B cell (primary cell): ENCODE results near the gene ARMS2. TPM values are rescaled to one million over a fixed set of nuclear protein-coding genes. Genes with fewer than 3 reads are reported as not detected.

ENCODE experiments used
- ATAC-seq: fragments of 200-7000 bp; cut with Tn5 transposase; one replicate; pipeline ENCODE4 v1.10.0; 2021; ENCODE audit warnings: low read depth, mild to moderate bottlenecking, moderate number of reproducible peaks, moderate library complexity
- CTCF ChIA-PET: fragments of 350-600 bp; sonication (Branson Sonifier 250); formaldehyde crosslinking; loops from one replicate; lab custom pipeline; 2021; ENCODE audit warnings: antibody characterized with exemption, inconsistent platforms; lab: Charles Lee
- POLR2A ChIA-PET: fragments of 350-600 bp; sonication (Branson Sonifier 250); formaldehyde crosslinking; loops from one replicate; lab custom pipeline; 2021; ENCODE audit warnings: antibody characterized with exemption; lab: Charles Lee
- DNase-seq: peaks from one replicate; pipeline ENCODE4 v3.0.0; 2013
- H2AFZ ChIP-seq: 2 replicates; pipeline ENCODE4 v1.6.1; 2012; ENCODE audit warnings: mild to moderate bottlenecking, low read depth, low read length; ENCODE audit not compliant: insufficient read depth, poor library complexity, severe bottlenecking
- H3K27ac ChIP-seq, 2 donors: 1 replicate in 1 of 2; 2 replicates in 1 of 2; pipeline ENCODE4 v1.5.1; 2012 to 2013; ENCODE audit warnings: low read length in 2 of 2, mild to moderate bottlenecking in 2 of 2, moderate library complexity in 1 of 2
- H3K27me3 ChIP-seq, 4 experiments: fragments of 200-600 bp in 1 of 4; sonication (generic) in 1 of 4; replicated peaks in 1 of 4; 1 replicate in 2 of 4; 2 replicates in 2 of 4; pipeline versions ENCODE4 v1.6.1 to v1.7.0; 2013 to 2016; ENCODE audit warnings: low read length in 3 of 4, mild to moderate bottlenecking in 2 of 4, mixed read lengths in 1 of 4, moderate library complexity in 1 of 4; ENCODE audit not compliant: insufficient read depth in 4 of 4, control insufficient read depth in 3 of 4; ENCODE audit errors: control extremely low read depth in 1 of 4
- H3K36me3 ChIP-seq, 2 experiments: replicated peaks in 1 of 2; 1 replicate in 1 of 2; 2 replicates in 1 of 2; pipeline versions ENCODE4 v1.6.1 to v1.7.1; 2013; ENCODE audit warnings: low read length in 1 of 2; ENCODE audit not compliant: insufficient read depth in 2 of 2, control insufficient read depth in 1 of 2; ENCODE audit errors: control extremely low read depth in 1 of 2, extremely low read depth in 1 of 2
- H3K4me1 ChIP-seq, 2 donors: fragments of 200-600 bp in 1 of 2; sonication (generic) in 1 of 2; 1 replicate in 1 of 2; 2 replicates in 1 of 2; pipeline versions ENCODE4 v1.5.1 to v1.6.1; 2013 to 2017; ENCODE audit warnings: low read length in 2 of 2; ENCODE audit not compliant: control insufficient read depth in 2 of 2, insufficient read depth in 2 of 2
- H3K4me2 ChIP-seq: replicated peaks from 2 replicates; pipeline ENCODE3; 2012; ENCODE audit warnings: mild to moderate bottlenecking, low read depth, low read length; ENCODE audit not compliant: poor library complexity, severe bottlenecking
- H3K4me3 ChIP-seq, 5 experiments: fragments of 200-600 bp in 1 of 5; sonication (generic) in 1 of 5; 1 replicate in 3 of 5; 2 replicates in 2 of 5; pipeline versions ENCODE4 v1.5.1 to v1.7.0; 2011 to 2016; ENCODE audit warnings: low read length in 4 of 5, mild to moderate bottlenecking in 4 of 5, low read depth in 2 of 5, control low read depth in 1 of 5, moderate library complexity in 1 of 5; ENCODE audit not compliant: insufficient read depth in 1 of 5; ENCODE audit errors: control extremely low read depth in 1 of 5, extremely low read depth in 1 of 5
- H3K79me2 ChIP-seq: fragments of 200-600 bp; sonication (generic); one replicate; pipeline ENCODE4 v1.6.0; 2016; ENCODE audit warnings: low read length; ENCODE audit not compliant: control insufficient read depth, insufficient read depth
- H3K9ac ChIP-seq: fragments of 200-600 bp; sonication (generic); 2 replicates; pipeline ENCODE4 v1.6.1; 2017; ENCODE audit warnings: mild to moderate bottlenecking, low read length, moderate library complexity
- H3K9me3 ChIP-seq, 3 donors: one replicate each; pipeline versions ENCODE4 v1.6.1 to v1.7.1; 2013; ENCODE audit warnings: low read length in 2 of 3; ENCODE audit not compliant: control insufficient read depth in 2 of 3, insufficient read depth in 1 of 3; ENCODE audit errors: control extremely low read depth in 1 of 3
- H4K20me1 ChIP-seq: 2 replicates; pipeline ENCODE4 v1.6.0; 2012; ENCODE audit warnings: mild to moderate bottlenecking, low read length; ENCODE audit not compliant: insufficient read depth, control insufficient read depth, poor library complexity, severe bottlenecking
- H3K27ac Mint-ChIP-seq: one replicate; pipeline ENCODE4 v1.8.0; 2021; ENCODE audit warnings: mixed read lengths
- H3K27me3 Mint-ChIP-seq: one replicate; pipeline ENCODE4 v1.8.0; 2021; ENCODE audit warnings: mixed read lengths
- H3K4me1 Mint-ChIP-seq: one replicate; pipeline ENCODE4 v1.8.0; 2021; ENCODE audit warnings: mixed read lengths
- H3K4me3 Mint-ChIP-seq: one replicate; pipeline ENCODE4 v1.8.0; 2021; ENCODE audit warnings: mixed read lengths
- H3K9me3 Mint-ChIP-seq: one replicate; pipeline ENCODE4 v1.8.0; 2022; ENCODE audit warnings: mixed read lengths; ENCODE audit not compliant: insufficient read depth
- EZH2 ChIP-seq: IDR thresholded peaks from 2 replicates; pipeline ENCODE4 v1.6.1; 2012; ENCODE audit warnings: borderline replicate concordance, low read depth, mild to moderate bottlenecking, moderate library complexity, low read length; ENCODE audit not compliant: insufficient read depth, poor library complexity, severe bottlenecking
- WGBS: methylation state at CpG from one replicate; pipeline ENCODE4 v1.1.5; 2013; ENCODE audit warnings: missing lambda C conversion rate; ENCODE audit not compliant: insufficient coverage; 5-methylcytosine and 5-hydroxymethylcytosine counted together
- intact Hi-C: fragments of 100-400 bp; cut with micrococcal nuclease; formaldehyde crosslinking; loops from one replicate; pipeline ENCODE4 v1.10.0; 2022
- polyA plus RNA-seq: library from polyadenylated mRNA; depleted of rRNA; stranded (reverse); fragments of >200 nt; gene quantifications from 2 replicates; pipeline ENCODE4 v1.2.3, GENCODE V29; 2012
- total RNA-seq, 2 donors: library from RNA; stranded (reverse); fragments of 120-200 nt in 1 of 2; gene quantifications; 1 replicate in 1 of 2; 2 replicates in 1 of 2; pipeline versions ENCODE4 v1.2.3 to v1.2.4, GENCODE V29; 2013 to 2022
- TF ChIP-seq, protein P1 (sequence below): fragments of 200-600 bp; IDR thresholded peaks from one replicate; pipeline ENCODE4 v1.8.0; 2022; ENCODE audit warnings: antibody characterized with exemption, mild to moderate bottlenecking

Gene ARMS2
- total and polyA plus RNA-seq, 2 donors (not counting 1 experiment from before 2014, with no cell fraction given) = not detected

DNA sequence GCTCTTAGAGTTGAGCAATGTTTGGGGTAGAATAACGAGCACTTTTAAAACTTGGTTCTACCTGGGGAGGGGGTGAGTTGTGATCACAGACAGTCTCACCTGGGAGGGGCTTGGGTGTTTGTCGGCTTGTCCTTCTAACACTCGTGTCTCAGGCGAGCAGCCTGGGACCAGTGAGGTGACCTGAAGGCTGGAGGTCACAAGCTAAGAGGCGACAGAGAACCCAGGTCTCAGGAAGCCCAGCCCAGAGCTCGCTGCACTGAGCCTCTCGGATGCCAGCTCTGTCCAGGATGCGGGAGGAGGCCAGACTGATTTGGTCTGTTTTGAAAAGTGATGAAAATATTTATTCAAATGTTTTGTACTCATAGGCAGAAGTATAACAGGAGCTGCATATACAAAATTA is 18.7 kb downstream of the ARMS2 start:
- no peak overlapping the region for H3K4me3 Mint-ChIP-seq
- no peak overlapping the region for H3K9ac ChIP-seq
- no peaks in the 10 kb centered on the region for H3K79me2 ChIP-seq
- H3K4me2 ChIP-seq = no peak overlapping the region
- H3K27me3 Mint-ChIP-seq = peaks cover 33% of the 10 kb centered on the region
- H3K4me1 Mint-ChIP-seq = peaks cover 5% of the 10 kb centered on the region
- no peak for ATAC-seq
- H3K4me1 ChIP-seq = no peaks in the 10 kb centered on the region
- no peak overlapping the region for H3K27ac Mint-ChIP-seq
- H2AFZ ChIP-seq = no peak overlapping the region
- TF ChIP-seq, protein P1, sequence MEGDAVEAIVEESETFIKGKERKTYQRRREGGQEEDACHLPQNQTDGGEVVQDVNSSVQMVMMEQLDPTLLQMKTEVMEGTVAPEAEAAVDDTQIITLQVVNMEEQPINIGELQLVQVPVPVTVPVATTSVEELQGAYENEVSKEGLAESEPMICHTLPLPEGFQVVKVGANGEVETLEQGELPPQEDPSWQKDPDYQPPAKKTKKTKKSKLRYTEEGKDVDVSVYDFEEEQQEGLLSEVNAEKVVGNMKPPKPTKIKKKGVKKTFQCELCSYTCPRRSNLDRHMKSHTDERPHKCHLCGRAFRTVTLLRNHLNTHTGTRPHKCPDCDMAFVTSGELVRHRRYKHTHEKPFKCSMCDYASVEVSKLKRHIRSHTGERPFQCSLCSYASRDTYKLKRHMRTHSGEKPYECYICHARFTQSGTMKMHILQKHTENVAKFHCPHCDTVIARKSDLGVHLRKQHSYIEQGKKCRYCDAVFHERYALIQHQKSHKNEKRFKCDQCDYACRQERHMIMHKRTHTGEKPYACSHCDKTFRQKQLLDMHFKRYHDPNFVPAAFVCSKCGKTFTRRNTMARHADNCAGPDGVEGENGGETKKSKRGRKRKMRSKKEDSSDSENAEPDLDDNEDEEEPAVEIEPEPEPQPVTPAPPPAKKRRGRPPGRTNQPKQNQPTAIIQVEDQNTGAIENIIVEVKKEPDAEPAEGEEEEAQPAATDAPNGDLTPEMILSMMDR = no peak
- no peak for TF ChIP-seq EZH2
- H3K27me3 ChIP-seq = peaks cover 0 to 13% (median 1%) of the 10 kb centered on the region in 4 experiments
- CTCF ChIA-PET = no interaction called here
- no peak overlapping the region for H3K4me3 ChIP-seq
- H3K36me3 ChIP-seq = no peaks in the 10 kb centered on the region
- no peak for DNase-seq
- no peaks in the 10 kb centered on the region for H4K20me1 ChIP-seq
- no peaks in the 10 kb centered on the region for H3K9me3 ChIP-seq
- no peak overlapping the region for H3K27ac ChIP-seq
- POLR2A ChIA-PET = no interaction called here
- no peaks in the 10 kb centered on the region for H3K9me3 Mint-ChIP-seq
- 81% methylated on average over 4 of the region's 8 CpGs for WGBS
- intact Hi-C loops = no loop called here

DNA sequence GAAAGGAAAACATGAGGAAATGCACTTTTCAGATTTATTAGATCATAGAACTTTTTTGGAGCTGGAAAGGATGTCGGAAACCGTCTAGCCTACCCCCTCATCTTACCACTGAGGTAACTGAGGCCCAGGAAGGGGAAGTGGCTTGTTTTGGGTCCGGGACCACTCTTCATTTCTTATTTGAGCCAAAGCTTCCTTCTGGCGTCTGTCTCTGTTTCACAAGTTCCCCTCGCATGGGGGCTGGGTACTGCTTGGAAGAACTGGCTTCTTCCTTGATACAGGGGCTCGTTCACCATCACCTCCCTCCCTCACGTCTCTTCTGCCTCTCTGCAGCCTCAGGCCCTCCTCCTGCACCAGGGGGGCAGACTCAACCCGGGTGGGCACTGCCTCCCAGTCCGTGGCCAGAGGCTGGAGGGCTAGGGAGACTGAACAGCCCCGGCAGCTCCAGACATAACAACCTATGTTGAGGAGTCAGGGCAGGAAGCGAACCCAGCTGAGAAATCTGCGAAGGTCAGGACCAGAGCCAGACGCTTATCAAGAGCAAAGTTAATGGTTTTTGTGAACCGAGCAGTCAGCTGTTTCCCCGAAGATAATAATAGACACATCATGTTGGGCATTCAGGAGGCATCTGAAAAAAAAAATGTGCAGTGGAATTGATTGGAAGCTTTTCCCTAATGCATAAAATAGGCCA is 19.8 kb downstream of the ARMS2 start:
- ATAC-seq = no peak
- Histone ChIP-seq H4K20me1 (no peaks in the 10 kb centered on the region), H2AFZ (no peak overlapping the region), H3K36me3 (no peaks in the 10 kb centered on the region), H3K9ac (no peak overlapping the region), H3K27me3 (peaks cover 0 to 13% (median 1%) of the 10 kb centered on the region in 4 experiments), H3K9me3 (no peaks in the 10 kb centered on the region), H3K27ac (no peak overlapping the region), H3K4me2 (no peak overlapping the region), H3K4me1 (no peaks in the 10 kb centered on the region), H3K4me3 (no peak overlapping the region), H3K79me2 (no peaks in the 10 kb centered on the region)
- no peak for DNase-seq
- Mint-ChIP-seq H3K4me3 (no peak overlapping the region), H3K9me3 (no peaks in the 10 kb centered on the region), H3K4me1 (peaks cover 5% of the 10 kb centered on the region), H3K27me3 (peaks cover 25% of the 10 kb centered on the region), H3K27ac (no peak overlapping the region)
- TF ChIP-seq, protein P1 = no peak
- no peak for TF ChIP-seq EZH2
- ChIA-PET CTCF (no interaction called here), POLR2A (no interaction called here)
- intact Hi-C loops = no loop called here
- WGBS = 3% methylated on average over 9 of the region's 15 CpGs
